Ascending aorta (tissue), 2 donors: Measurements from ENCODE around the gene GP1BA. TPM values are rescaled to one million over a fixed set of nuclear protein-coding genes. Genes with fewer than 3 reads are reported as not detected.

ENCODE experiments used
- DNase-seq, 2 donors: peaks; one replicate each; pipeline ENCODE4 v3.0.0-alpha.2; 2019; ENCODE audit warnings: low spot score in 2 of 2
- H3K27ac ChIP-seq, 2 donors: fragments of 200-600 bp; sonication (generic); one replicate each; pipeline ENCODE4 v1.5.1; 2016 to 2017; ENCODE audit warnings: mild to moderate bottlenecking in 1 of 2
- H3K27me3 ChIP-seq: fragments of 200-600 bp; sonication (generic); one replicate; pipeline ENCODE4 v1.5.1; 2017
- H3K36me3 ChIP-seq, 2 donors: fragments of 200-600 bp; sonication (generic); one replicate each; pipeline ENCODE4 v1.5.1; 2016
- H3K4me1 ChIP-seq, 2 donors: fragments of 200-600 bp; sonication (generic); one replicate each; pipeline ENCODE4 v1.5.1; 2016 to 2017; ENCODE audit warnings: mild to moderate bottlenecking in 1 of 2
- H3K4me3 ChIP-seq, 2 donors: fragments of 200-600 bp; sonication (generic); one replicate each; pipeline ENCODE4 v1.5.1; 2016 to 2017; ENCODE audit warnings: mild to moderate bottlenecking in 1 of 2
- H3K9me3 ChIP-seq, 2 donors: fragments of 200-600 bp; sonication (generic); one replicate each; pipeline ENCODE4 v1.5.1; 2016
- CTCF ChIP-seq, 3 experiments: fragments of 200-600 bp in 2 of 3; fragments of 450-650 bp in 1 of 3; sonication (generic) in 2 of 3; IDR thresholded peaks; one replicate each; pipeline ENCODE4 v1.5.1; 2016 to 2019; ENCODE audit warnings: antibody characterized with exemption in 3 of 3, mild to moderate bottlenecking in 1 of 3, moderate library complexity in 1 of 3
- intact Hi-C: fragments of 100-400 bp; cut with DNase I; formaldehyde crosslinking; loops from one replicate; pipeline ENCODE4 v1.15.1; 2023
- total RNA-seq: library from RNA; depleted of rRNA; stranded (reverse); fragments of >200 nt; gene quantifications from one replicate; pipeline ENCODE4 v1.1.0, GENCODE V29; 2016

GP1BA gene
- total RNA-seq: not detected

GRCh38 chr17:4931963-4932362 is at the start of gene GP1BA:
Gene GP1BA, plus strand, starts transcription at chr17:4932277. Its CDS starts 328 bp downstream, at chr17:4932605.
- intact Hi-C loops: no loop called here
- H3K9me3 ChIP-seq: no peaks in the 10 kb centered on the region
- H3K4me3 ChIP-seq: no peak within 1 kb of the TSS
- no peaks in the 10 kb centered on the region for H3K27me3 ChIP-seq
- H3K36me3 ChIP-seq: peaks cover 7% of the 10 kb centered on the region in 2 donors
- H3K4me1 ChIP-seq: no peaks in the 10 kb centered on the region
- no peak for TF ChIP-seq CTCF (IDR thresholded peaks at IDR 0.05)
- no peak within 1 kb of the TSS for H3K27ac ChIP-seq
- no peak for DNase-seq

GRCh38 chr17:4884489-4884888 is 47.6 kb upstream of the GP1BA start:
- Histone ChIP-seq H3K9me3 (no peaks in the 10 kb centered on the region), H3K36me3 (peaks cover 44 to 46% of the 10 kb centered on the region in 2 donors), H3K4me1 (no peaks in the 10 kb centered on the region), H3K4me3 (no peak overlapping the region), H3K27me3 (no peaks in the 10 kb centered on the region), H3K27ac (no peak overlapping the region)
- DNase-seq: no peak
- intact Hi-C loops: loop anchor here (5.0 kb wide), 1 partner anchor 47 kb away; no protein-coding TSS in a partner anchor
- no peak for TF ChIP-seq CTCF (IDR thresholded peaks at IDR 0.05)

GRCh38 chr17:4886830-4887229 is 45.2 kb upstream of the GP1BA start:
- H3K36me3 ChIP-seq: peaks cover 64 to 67% of the 10 kb centered on the region in 2 donors
- intact Hi-C loops: loop anchor here (5.0 kb wide), 1 partner anchor 175 kb away; the partner anchor contains the start of gene ARRB2

GRCh38 chr17:4887581-4887980 is 44.5 kb upstream of the GP1BA start:
- no peak overlapping the region for H3K4me3 ChIP-seq
- no peaks in the 10 kb centered on the region for H3K27me3 ChIP-seq
- peaks cover 72 to 74% of the 10 kb centered on the region in 2 donors for H3K36me3 ChIP-seq
- H3K27ac ChIP-seq: no peak overlapping the region
- no peak for TF ChIP-seq CTCF (IDR thresholded peaks at IDR 0.05)
- H3K9me3 ChIP-seq: no peaks in the 10 kb centered on the region
- intact Hi-C loops: loop anchor here (5.0 kb wide), 1 partner anchor 175 kb away; the partner anchor contains the start of gene ARRB2
- DNase-seq: no peak
- H3K4me1 ChIP-seq: no peaks in the 10 kb centered on the region

More at GRCh38 chr17:4886830-4887229, 45.2 kb upstream of the GP1BA start:
- no peak for DNase-seq
- no peak overlapping the region for H3K4me3 ChIP-seq
- no peaks in the 10 kb centered on the region for H3K4me1 ChIP-seq
- no peak overlapping the region for H3K27ac ChIP-seq
- no peaks in the 10 kb centered on the region for H3K27me3 ChIP-seq
- TF ChIP-seq CTCF (IDR thresholded peaks at IDR 0.05): no peak
- no peaks in the 10 kb centered on the region for H3K9me3 ChIP-seq

- H3K27me3 ChIP-seq: no peaks in the 10 kb centered on the region
- no peak for TF ChIP-seq CTCF (IDR thresholded peaks at IDR 0.05)
- no peak overlapping the region for H3K4me3 ChIP-seq
- no peak for DNase-seq
- no peak overlapping the region for H3K27ac ChIP-seq
- no peaks in the 10 kb centered on the region for H3K9me3 ChIP-seq
- intact Hi-C loops: no loop called here
- peaks cover 86 to 87% of the 10 kb centered on the region in 2 donors for H3K36me3 ChIP-seq
- H3K4me1 ChIP-seq: no peaks in the 10 kb centered on the region
These were observed 40.4 kb upstream of the GP1BA start for GRCh38 chr17:4891411-4892410.
